ENCODE measurements around the gene SMARCD3. TPM values are rescaled to one million over a fixed set of nuclear protein-coding genes. Genes with fewer than 3 reads are reported as not detected.

SMARCD3 gene
- total and polyA plus RNA-seq, 9 of the 15 experiments (the other 6 are each of a cell fraction or from before 2014, with no cell fraction given) = 0.43 to 3.6 (median 2.6) TPM

DNA sequence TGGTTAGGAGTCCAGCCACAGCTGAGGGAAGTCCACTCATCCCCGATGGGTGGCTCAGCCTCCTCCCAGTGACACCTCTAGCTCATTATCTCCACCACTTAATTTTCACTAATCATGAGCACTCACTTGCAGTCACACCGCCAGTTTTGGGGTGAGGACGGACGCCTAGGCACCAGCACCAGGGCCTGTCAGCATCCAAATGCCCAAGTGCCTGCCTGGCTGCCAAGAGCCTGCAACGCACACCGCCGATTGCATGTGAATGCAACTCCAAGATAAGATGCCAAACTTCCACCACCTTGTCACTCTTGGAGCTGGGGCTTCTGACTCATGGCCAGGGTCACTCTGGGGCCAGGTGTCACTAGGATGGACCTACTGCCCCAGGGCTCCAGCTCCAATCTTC is 24.4 kb upstream of the SMARCD3 start (continued):
- TF ChIP-seq, protein P1, sequence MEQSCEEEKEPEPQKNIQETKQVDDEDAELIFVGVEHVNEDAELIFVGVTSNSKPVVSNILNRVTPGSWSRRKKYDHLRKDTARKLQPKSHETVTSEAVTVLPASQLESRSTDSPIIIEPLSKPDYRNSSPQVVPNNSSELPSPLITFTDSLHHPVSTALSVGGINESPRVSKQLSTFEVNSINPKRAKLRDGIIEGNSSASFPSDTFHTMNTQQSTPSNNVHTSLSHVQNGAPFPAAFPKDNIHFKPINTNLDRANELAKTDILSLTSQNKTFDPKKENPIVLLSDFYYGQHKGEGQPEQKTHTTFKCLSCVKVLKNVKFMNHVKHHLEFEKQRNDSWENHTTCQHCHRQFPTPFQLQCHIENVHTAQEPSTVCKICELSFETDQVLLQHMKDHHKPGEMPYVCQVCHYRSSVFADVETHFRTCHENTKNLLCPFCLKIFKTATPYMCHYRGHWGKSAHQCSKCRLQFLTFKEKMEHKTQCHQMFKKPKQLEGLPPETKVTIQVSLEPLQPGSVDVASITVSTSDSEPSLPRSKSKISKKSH (CRISPR knock-in tag; IDR thresholded peaks at IDR 0.05) = no peak
- TF ChIP-seq, protein P2, sequence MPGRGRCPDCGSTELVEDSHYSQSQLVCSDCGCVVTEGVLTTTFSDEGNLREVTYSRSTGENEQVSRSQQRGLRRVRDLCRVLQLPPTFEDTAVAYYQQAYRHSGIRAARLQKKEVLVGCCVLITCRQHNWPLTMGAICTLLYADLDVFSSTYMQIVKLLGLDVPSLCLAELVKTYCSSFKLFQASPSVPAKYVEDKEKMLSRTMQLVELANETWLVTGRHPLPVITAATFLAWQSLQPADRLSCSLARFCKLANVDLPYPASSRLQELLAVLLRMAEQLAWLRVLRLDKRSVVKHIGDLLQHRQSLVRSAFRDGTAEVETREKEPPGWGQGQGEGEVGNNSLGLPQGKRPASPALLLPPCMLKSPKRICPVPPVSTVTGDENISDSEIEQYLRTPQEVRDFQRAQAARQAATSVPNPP (IDR thresholded peaks at IDR 0.05; ENCODE audit: borderline replicate concordance, insufficient read depth, insufficient read length) = no peak
- TF ChIP-seq, protein P3, sequence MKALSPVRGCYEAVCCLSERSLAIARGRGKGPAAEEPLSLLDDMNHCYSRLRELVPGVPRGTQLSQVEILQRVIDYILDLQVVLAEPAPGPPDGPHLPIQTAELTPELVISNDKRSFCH (CRISPR knock-in tag; IDR thresholded peaks at IDR 0.05) = no peak
- TF ChIP-seq, protein P3 (tag; IDR thresholded peaks at IDR 0.05) = no peak
- TF ChIP-seq SIN3B (IDR thresholded peaks at IDR 0.05; ENCODE audit: low read depth) (no peak), HMGN3 (IDR thresholded peaks at IDR 0.05; ENCODE audit: borderline replicate concordance, extremely low read depth, insufficient read length, low read depth, low read length) (no peak), KDM1A (IDR thresholded peaks at IDR 0.05) (no peak), MCM2 (IDR thresholded peaks at IDR 0.05; ENCODE audit: low read depth) (no peak), POLR2G (IDR thresholded peaks at IDR 0.05; ENCODE audit: low read depth, low read length) (no peak), DMBX1 (CRISPR knock-in tag; IDR thresholded peaks at IDR 0.05; ENCODE audit: borderline replicate concordance) (no peak), ZNF316 (IDR thresholded peaks at IDR 0.05) (no peak), MECOM (CRISPR knock-in tag; IDR thresholded peaks at IDR 0.05) (no peak), SNRNP70 (optimal IDR thresholded peaks at IDR 0.05; ENCODE audit: low read depth, low read length) (no peak), LARP7 (IDR thresholded peaks at IDR 0.05) (no peak), HSF4 (CRISPR knock-in tag; IDR thresholded peaks at IDR 0.05; ENCODE audit: borderline replicate concordance) (no peak), ZNF311 (CRISPR knock-in tag; IDR thresholded peaks at IDR 0.05) (no peak), ETS2 (tag; IDR thresholded peaks at IDR 0.05; ENCODE audit: borderline replicate concordance, poor library complexity, severe bottlenecking) (no peak), ZNF780A (CRISPR knock-in tag; IDR thresholded peaks at IDR 0.05) (no peak), FOXM1 (IDR thresholded peaks at IDR 0.05; ENCODE audit: low read depth) (no peak), FOXM1 (CRISPR knock-in tag; IDR thresholded peaks at IDR 0.05; ENCODE audit: low read depth) (no peak), ZNF217 (CRISPR knock-in tag; IDR thresholded peaks at IDR 0.05) (no peak), ZNF696 (CRISPR knock-in tag; conservative IDR thresholded peaks at IDR 0.05) (no peak), KDM4B (IDR thresholded peaks at IDR 0.05; ENCODE audit: borderline replicate concordance in 2 of 2, low read depth in 1 of 2) (no peak)
- TF ChIP-seq, protein P4, sequence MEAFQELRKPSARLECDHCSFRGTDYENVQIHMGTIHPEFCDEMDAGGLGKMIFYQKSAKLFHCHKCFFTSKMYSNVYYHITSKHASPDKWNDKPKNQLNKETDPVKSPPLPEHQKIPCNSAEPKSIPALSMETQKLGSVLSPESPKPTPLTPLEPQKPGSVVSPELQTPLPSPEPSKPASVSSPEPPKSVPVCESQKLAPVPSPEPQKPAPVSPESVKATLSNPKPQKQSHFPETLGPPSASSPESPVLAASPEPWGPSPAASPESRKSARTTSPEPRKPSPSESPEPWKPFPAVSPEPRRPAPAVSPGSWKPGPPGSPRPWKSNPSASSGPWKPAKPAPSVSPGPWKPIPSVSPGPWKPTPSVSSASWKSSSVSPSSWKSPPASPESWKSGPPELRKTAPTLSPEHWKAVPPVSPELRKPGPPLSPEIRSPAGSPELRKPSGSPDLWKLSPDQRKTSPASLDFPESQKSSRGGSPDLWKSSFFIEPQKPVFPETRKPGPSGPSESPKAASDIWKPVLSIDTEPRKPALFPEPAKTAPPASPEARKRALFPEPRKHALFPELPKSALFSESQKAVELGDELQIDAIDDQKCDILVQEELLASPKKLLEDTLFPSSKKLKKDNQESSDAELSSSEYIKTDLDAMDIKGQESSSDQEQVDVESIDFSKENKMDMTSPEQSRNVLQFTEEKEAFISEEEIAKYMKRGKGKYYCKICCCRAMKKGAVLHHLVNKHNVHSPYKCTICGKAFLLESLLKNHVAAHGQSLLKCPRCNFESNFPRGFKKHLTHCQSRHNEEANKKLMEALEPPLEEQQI (IDR thresholded peaks at IDR 0.05) = no peak
- TF ChIP-seq, protein P5, sequence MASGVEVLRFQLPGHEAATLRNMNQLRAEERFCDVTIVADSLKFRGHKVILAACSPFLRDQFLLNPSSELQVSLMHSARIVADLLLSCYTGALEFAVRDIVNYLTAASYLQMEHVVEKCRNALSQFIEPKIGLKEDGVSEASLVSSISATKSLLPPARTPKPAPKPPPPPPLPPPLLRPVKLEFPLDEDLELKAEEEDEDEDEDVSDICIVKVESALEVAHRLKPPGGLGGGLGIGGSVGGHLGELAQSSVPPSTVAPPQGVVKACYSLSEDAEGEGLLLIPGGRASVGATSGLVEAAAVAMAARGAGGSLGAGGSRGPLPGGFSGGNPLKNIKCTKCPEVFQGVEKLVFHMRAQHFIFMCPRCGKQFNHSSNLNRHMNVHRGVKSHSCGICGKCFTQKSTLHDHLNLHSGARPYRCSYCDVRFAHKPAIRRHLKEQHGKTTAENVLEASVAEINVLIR (CRISPR knock-in tag; IDR thresholded peaks at IDR 0.05) = no peak

Measured in K562 (cell line).